SK-N-SH treated with all-trans-retinoic acid at 6 μM for 48 hours (cell line): Measurements from ENCODE around the gene MYH9.

ENCODE experiments used
- ATAC-seq: fragments of 200-7000 bp; cut with Tn5 transposase; 3 replicates; pipeline ENCODE4 v1.9.1; 2020; ENCODE audit warnings: mild to moderate bottlenecking, moderate library complexity
- ARNTL ChIP-seq: fragments of 450-650 bp; formaldehyde crosslinking; IDR thresholded peaks from 2 replicates; pipeline ENCODE4 v1.5.0; 2020; ENCODE audit warnings: low read depth, mild to moderate bottlenecking, moderate library complexity, borderline replicate concordance
- BACH2 ChIP-seq: fragments of 250-450 bp; sonication (Bioruptor Pico); IDR thresholded peaks from 2 replicates; pipeline ENCODE4 v1.9.0; 2021; ENCODE audit warnings: mild to moderate bottlenecking, borderline replicate concordance
- CSDC2 ChIP-seq: fragments of 250-450 bp; sonication (Bioruptor Pico); IDR thresholded peaks from 2 replicates; pipeline ENCODE4 v1.5.0; 2020; ENCODE audit warnings: mild to moderate bottlenecking, moderate library complexity
- CSRNP3 ChIP-seq: fragments of 250-450 bp; sonication (Bioruptor Pico); IDR thresholded peaks from 2 replicates; pipeline ENCODE4 v1.5.1; 2021; ENCODE audit warnings: mild to moderate bottlenecking, moderate library complexity
- ESRRG ChIP-seq: fragments of 250-450 bp; sonication (Bioruptor Pico); IDR thresholded peaks from 2 replicates; pipeline ENCODE4 v1.6.1; 2021; ENCODE audit warnings: mild to moderate bottlenecking
- GLIS3 ChIP-seq: fragments of 250-450 bp; sonication (Bioruptor Pico); IDR thresholded peaks from 2 replicates; pipeline ENCODE4 v1.5.0; 2020; ENCODE audit warnings: mild to moderate bottlenecking, moderate library complexity
- ISL1 ChIP-seq: fragments of 250-450 bp; sonication (Bioruptor Pico); IDR thresholded peaks from 2 replicates; pipeline ENCODE4 v2.1.2; 2022; ENCODE audit warnings: mild to moderate bottlenecking, moderate library complexity
- OSR1 ChIP-seq: fragments of 250-450 bp; sonication (Bioruptor Pico); IDR thresholded peaks from 2 replicates; pipeline ENCODE4 v1.8.0; 2022; ENCODE audit warnings: moderate library complexity, mild to moderate bottlenecking, inconsistent platforms
- PATZ1 ChIP-seq: fragments of 250-450 bp; sonication (Bioruptor Pico); IDR thresholded peaks from 2 replicates; pipeline ENCODE4 v1.8.0; 2020; ENCODE audit warnings: mild to moderate bottlenecking, moderate library complexity, borderline replicate concordance
- POU6F1 ChIP-seq: fragments of 250-450 bp; sonication (Bioruptor Pico); IDR thresholded peaks from 2 replicates; pipeline ENCODE4 v1.8.0; 2021; ENCODE audit warnings: low read depth, mild to moderate bottlenecking, moderate library complexity, borderline replicate concordance
- PPARA ChIP-seq: fragments of 250-450 bp; sonication (Bioruptor Pico); IDR thresholded peaks from 2 replicates; pipeline ENCODE4 v1.5.0; 2020; ENCODE audit warnings: mild to moderate bottlenecking, borderline replicate concordance
- RARB ChIP-seq: fragments of 250-450 bp; sonication (Bioruptor Pico); IDR thresholded peaks from 2 replicates; pipeline ENCODE4 v1.8.0; 2021; ENCODE audit warnings: mild to moderate bottlenecking, moderate library complexity
- SNAI2 ChIP-seq: fragments of 250-450 bp; sonication (Bioruptor Pico); IDR thresholded peaks from 2 replicates; pipeline ENCODE4 v1.5.0; 2020; ENCODE audit warnings: mild to moderate bottlenecking, moderate library complexity
- TCF4 ChIP-seq: fragments of 250-450 bp; sonication (Bioruptor Pico); IDR thresholded peaks from 2 replicates; pipeline ENCODE4 v1.8.0; 2021; ENCODE audit warnings: mild to moderate bottlenecking, moderate library complexity, borderline replicate concordance
- TOX ChIP-seq: fragments of 250-450 bp; sonication (Bioruptor Pico); IDR thresholded peaks from 2 replicates; pipeline ENCODE4 v1.8.0; 2021; ENCODE audit warnings: mild to moderate bottlenecking, moderate library complexity, borderline replicate concordance
- TSHZ2 ChIP-seq: fragments of 250-450 bp; sonication (Bioruptor Pico); IDR thresholded peaks from 2 replicates; pipeline ENCODE4 v1.5.0; 2020; ENCODE audit warnings: mild to moderate bottlenecking, moderate library complexity
- ZC3H10 ChIP-seq: fragments of 250-450 bp; sonication (Bioruptor Pico); IDR thresholded peaks from 2 replicates; pipeline ENCODE4 v1.5.1; 2021; ENCODE audit warnings: mild to moderate bottlenecking, moderate library complexity
- ZFP3 ChIP-seq: fragments of 250-450 bp; sonication (Bioruptor Pico); IDR thresholded peaks from 2 replicates; pipeline ENCODE4 v1.5.0; 2020; ENCODE audit warnings: mild to moderate bottlenecking, moderate library complexity
- ZFP30 ChIP-seq: fragments of 450-650 bp; formaldehyde crosslinking; IDR thresholded peaks from 2 replicates; pipeline ENCODE4 v1.5.0; 2022; ENCODE audit warnings: mild to moderate bottlenecking, moderate library complexity
- ZNF565 ChIP-seq: fragments of 450-650 bp; formaldehyde crosslinking; conservative IDR thresholded peaks from 2 replicates; pipeline ENCODE4 v1.5.0; 2020; ENCODE audit warnings: low read depth, mild to moderate bottlenecking, moderate library complexity
- ZNF70 ChIP-seq: fragments of 450-650 bp; formaldehyde crosslinking; IDR thresholded peaks from 2 replicates; pipeline ENCODE4 v1.5.0; 2020; ENCODE audit warnings: mild to moderate bottlenecking, moderate library complexity
- ZNF8 ChIP-seq: fragments of 450-650 bp; formaldehyde crosslinking; IDR thresholded peaks from 2 replicates; pipeline ENCODE4 v1.5.0; 2020; ENCODE audit warnings: mild to moderate bottlenecking, moderate library complexity

MYH9 gene

GRCh38 chr22:36343070-36343719, 44.6 kb downstream of the MYH9 start (continued):
- no peak for TF ChIP-seq ZFP30 (CRISPR knock-in tag)
- no peak for TF ChIP-seq ARNTL (CRISPR knock-in tag)
- no peak for TF ChIP-seq ZNF70 (CRISPR knock-in tag)
- no peak for TF ChIP-seq BACH2
- TF ChIP-seq ZNF8: no peak
- TF ChIP-seq ISL1 (CRISPR knock-in tag): no peak

- no peak for ATAC-seq
- TF ChIP-seq CSDC2 (CRISPR knock-in tag): no peak
- no peak for TF ChIP-seq ZFP30 (CRISPR knock-in tag)
- TF ChIP-seq ZNF565 (CRISPR knock-in tag): no peak
- TF ChIP-seq ZNF8: no peak
- TF ChIP-seq TSHZ2 (CRISPR knock-in tag): no peak
- no peak for TF ChIP-seq GLIS3 (CRISPR knock-in tag)
- TF ChIP-seq CSRNP3 (CRISPR knock-in tag): no peak
- TF ChIP-seq SNAI2 (CRISPR knock-in tag): no peak
- TF ChIP-seq ZC3H10 (CRISPR knock-in tag): no peak
- no peak for TF ChIP-seq ZFP3 (CRISPR knock-in tag)
- TF ChIP-seq PPARA: no peak
- no peak for TF ChIP-seq RARB (CRISPR knock-in tag)
- TF ChIP-seq PATZ1 (CRISPR knock-in tag): no peak
- no peak for TF ChIP-seq ZNF70 (CRISPR knock-in tag)
- TF ChIP-seq OSR1 (CRISPR knock-in tag): no peak
- TF ChIP-seq ISL1 (CRISPR knock-in tag): no peak
- no peak for TF ChIP-seq TCF4 (CRISPR knock-in tag)
- TF ChIP-seq POU6F1: no peak
- TF ChIP-seq TOX (CRISPR knock-in tag): no peak
Observed at GRCh38 chr22:36341640-36342041, 46.1 kb downstream of the MYH9 start.

- TF ChIP-seq ZNF565 (CRISPR knock-in tag) (no peak), GLIS3 (CRISPR knock-in tag) (no peak), CSRNP3 (CRISPR knock-in tag) (no peak), ESRRG (CRISPR knock-in tag) (no peak), ZFP30 (CRISPR knock-in tag) (no peak), ARNTL (CRISPR knock-in tag) (no peak), OSR1 (CRISPR knock-in tag) (no peak), TSHZ2 (CRISPR knock-in tag) (no peak), ZFP3 (CRISPR knock-in tag) (no peak), PATZ1 (CRISPR knock-in tag) (no peak), RARB (CRISPR knock-in tag) (no peak), ZNF8 (no peak), ISL1 (CRISPR knock-in tag) (no peak), TOX (CRISPR knock-in tag) (no peak), PPARA (no peak), SNAI2 (CRISPR knock-in tag) (no peak)
- no peak; the same call in 2 of the 3 replicates for ATAC-seq
Observed at GRCh38 chr22:36340621-36341020, 47.1 kb downstream of the MYH9 start.
